ENCODE data around the gene LPIN1. TPM values are rescaled to one million over a fixed set of nuclear protein-coding genes. Genes with fewer than 3 reads are reported as not detected.
"Not testable (repeated sequence)": the region's sequence is repeated elsewhere in the genome, so short reads cannot be mapped to it uniquely, and the experiment has no call there.

LPIN1 gene
- polyA plus RNA-seq, 2 donors = 25.5 to 65.4 TPM

- Histone ChIP-seq H3K36me3 (ENCODE audit: control insufficient read depth in 2 of 2, insufficient read depth in 2 of 2, low read length in 1 of 2) (no peaks in the 10 kb centered on the region), H3K27me3 (ENCODE audit: control insufficient read depth in 1 of 2, insufficient read depth in 2 of 2, low read length in 2 of 2) (no peaks in the 10 kb centered on the region), H3K27ac (ENCODE audit: low read depth in 2 of 2, low read length in 1 of 2) (no peak overlapping the region), H3K4me3 (ENCODE audit: low read depth in 1 of 2, low read length in 2 of 2) (no peak overlapping the region), H3K4me1 (ENCODE audit: control insufficient read depth in 2 of 2, insufficient read depth in 2 of 2, low read length in 1 of 2) (no peaks in the 10 kb centered on the region), H3K9me3 (ENCODE audit: control insufficient read depth in 2 of 2, insufficient read depth in 1 of 2, low read depth in 1 of 2, low read length in 1 of 2) (peaks cover 3 to 4% of the 10 kb centered on the region in 2 donors)
- WGBS, 2 donors = 82 to 87% methylated on average over 17 of the region's 17 CpGs
Observed at GRCh38 chr2:11850082-11850481, 103.7 kb downstream of the LPIN1 start.

DNA sequence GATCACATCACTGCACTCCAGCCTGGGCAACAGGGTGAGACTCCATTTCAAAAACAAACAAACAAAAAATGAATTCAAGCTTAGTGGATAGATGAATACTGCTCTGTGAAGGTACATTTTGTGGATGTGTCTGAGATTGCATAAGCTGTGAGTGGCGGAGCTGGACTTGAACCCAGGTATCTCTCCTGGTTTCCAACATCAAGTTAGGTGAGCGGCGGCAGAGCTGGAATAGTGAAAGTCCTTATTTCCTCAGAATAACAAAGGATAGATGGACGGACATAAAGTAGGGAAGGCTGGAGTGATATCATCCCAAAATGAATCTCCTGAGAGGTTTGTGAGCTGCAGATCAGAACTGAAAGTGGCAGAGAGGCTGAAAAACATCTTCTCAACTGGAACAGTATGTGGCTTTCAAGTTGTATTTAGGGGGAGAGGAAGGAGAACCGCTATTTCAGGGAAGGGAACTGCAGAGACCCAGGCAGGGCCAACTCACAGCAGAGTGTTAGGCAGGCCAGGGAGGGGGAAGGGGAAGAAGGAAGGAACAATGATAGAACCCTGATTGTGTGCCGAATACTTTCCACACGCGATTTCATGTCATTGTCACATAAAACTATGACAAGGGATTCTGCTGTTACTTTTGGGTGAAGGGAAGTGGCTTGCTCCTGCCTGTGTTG, 106.2 kb downstream of the LPIN1 start:
- H3K36me3 ChIP-seq (ENCODE audit: control insufficient read depth in 2 of 2, insufficient read depth in 2 of 2, low read length in 1 of 2) = no peaks in the 10 kb centered on the region
- H3K9me3 ChIP-seq (ENCODE audit: control insufficient read depth in 2 of 2, insufficient read depth in 1 of 2, low read depth in 1 of 2, low read length in 1 of 2) = peaks cover 4 to 5% of the 10 kb centered on the region in 2 donors
- H3K4me1 ChIP-seq (ENCODE audit: control insufficient read depth in 2 of 2, insufficient read depth in 2 of 2, low read length in 1 of 2) = no peaks in the 10 kb centered on the region
- no peak overlapping the region for H3K4me3 ChIP-seq (ENCODE audit: low read depth in 1 of 2, low read length in 2 of 2)
- no peak overlapping the region for H3K27ac ChIP-seq (ENCODE audit: low read depth in 2 of 2, low read length in 1 of 2)
- WGBS, 2 donors = 85 to 86% methylated on average over 8 of the region's 8 CpGs
- no peaks in the 10 kb centered on the region for H3K27me3 ChIP-seq (ENCODE audit: control insufficient read depth in 1 of 2, insufficient read depth in 2 of 2, low read length in 2 of 2)

GRCh38 chr2:11853197-11853588, 106.8 kb downstream of the LPIN1 start:
- Histone ChIP-seq H3K4me1 (ENCODE audit: control insufficient read depth in 2 of 2, insufficient read depth in 2 of 2, low read length in 1 of 2) (no peaks in the 10 kb centered on the region), H3K4me3 (ENCODE audit: low read depth in 1 of 2, low read length in 2 of 2) (no peak overlapping the region), H3K9me3 (ENCODE audit: control insufficient read depth in 2 of 2, insufficient read depth in 1 of 2, low read depth in 1 of 2, low read length in 1 of 2) (peaks cover 4 to 7% of the 10 kb centered on the region in 2 donors), H3K36me3 (ENCODE audit: control insufficient read depth in 2 of 2, insufficient read depth in 2 of 2, low read length in 1 of 2) (no peaks in the 10 kb centered on the region), H3K27me3 (ENCODE audit: control insufficient read depth in 1 of 2, insufficient read depth in 2 of 2, low read length in 2 of 2) (no peaks in the 10 kb centered on the region), H3K27ac (ENCODE audit: low read depth in 2 of 2, low read length in 1 of 2) (no peak overlapping the region)
- 84 to 91% methylated on average over 5 of the region's 5 CpGs for WGBS, 2 donors

- 78 to 79% methylated on average over 10 of the region's 10 CpGs for WGBS, 2 donors
- Histone ChIP-seq H3K4me1 (ENCODE audit: control insufficient read depth in 2 of 2, insufficient read depth in 2 of 2, low read length in 1 of 2) (no peaks in the 10 kb centered on the region), H3K27me3 (ENCODE audit: control insufficient read depth in 1 of 2, insufficient read depth in 2 of 2, low read length in 2 of 2) (no peaks in the 10 kb centered on the region), H3K27ac (ENCODE audit: low read depth in 2 of 2, low read length in 1 of 2) (no peak overlapping the region), H3K4me3 (ENCODE audit: low read depth in 1 of 2, low read length in 2 of 2) (no peak overlapping the region), H3K36me3 (ENCODE audit: control insufficient read depth in 2 of 2, insufficient read depth in 2 of 2, low read length in 1 of 2) (no peaks in the 10 kb centered on the region), H3K9me3 (ENCODE audit: control insufficient read depth in 2 of 2, insufficient read depth in 1 of 2, low read depth in 1 of 2, low read length in 1 of 2) (peaks cover 0 to 5% of the 10 kb centered on the region in 2 donors)
Observed at GRCh38 chr2:11855064-11855760, 108.8 kb downstream of the LPIN1 start.

DNA sequence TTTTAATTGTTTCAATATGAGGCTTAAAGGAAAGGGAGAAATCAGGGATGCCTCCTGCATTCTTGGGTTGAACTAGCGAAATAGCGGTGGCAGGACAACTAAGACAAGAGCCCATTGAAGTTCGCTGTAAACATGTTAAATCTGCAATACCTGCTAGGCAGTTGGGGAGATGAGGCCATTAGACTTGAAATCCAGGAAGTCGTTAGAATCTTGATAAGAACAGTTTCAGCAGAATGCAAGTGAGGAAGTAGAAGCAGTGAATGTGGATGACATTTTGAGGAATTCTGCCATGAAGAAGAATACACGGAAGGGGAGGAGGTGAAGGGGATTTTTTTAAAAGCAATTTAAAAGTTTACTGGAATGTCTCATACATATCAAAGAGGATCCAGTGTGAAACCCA, 109.7 kb downstream of the LPIN1 start:
- no peak overlapping the region for H3K4me3 ChIP-seq (ENCODE audit: low read depth in 1 of 2, low read length in 2 of 2)
- H3K4me1 ChIP-seq (ENCODE audit: control insufficient read depth in 2 of 2, insufficient read depth in 2 of 2, low read length in 1 of 2) = no peaks in the 10 kb centered on the region
- H3K9me3 ChIP-seq (ENCODE audit: control insufficient read depth in 2 of 2, insufficient read depth in 1 of 2, low read depth in 1 of 2, low read length in 1 of 2) = peaks cover 0 to 5% of the 10 kb centered on the region in 2 donors
- H3K27me3 ChIP-seq (ENCODE audit: control insufficient read depth in 1 of 2, insufficient read depth in 2 of 2, low read length in 2 of 2) = no peaks in the 10 kb centered on the region
- H3K27ac ChIP-seq (ENCODE audit: low read depth in 2 of 2, low read length in 1 of 2) = no peak overlapping the region
- H3K36me3 ChIP-seq (ENCODE audit: control insufficient read depth in 2 of 2, insufficient read depth in 2 of 2, low read length in 1 of 2) = no peaks in the 10 kb centered on the region
- 79% methylated on average over 5 of the region's 5 CpGs for WGBS, 2 donors

DNA sequence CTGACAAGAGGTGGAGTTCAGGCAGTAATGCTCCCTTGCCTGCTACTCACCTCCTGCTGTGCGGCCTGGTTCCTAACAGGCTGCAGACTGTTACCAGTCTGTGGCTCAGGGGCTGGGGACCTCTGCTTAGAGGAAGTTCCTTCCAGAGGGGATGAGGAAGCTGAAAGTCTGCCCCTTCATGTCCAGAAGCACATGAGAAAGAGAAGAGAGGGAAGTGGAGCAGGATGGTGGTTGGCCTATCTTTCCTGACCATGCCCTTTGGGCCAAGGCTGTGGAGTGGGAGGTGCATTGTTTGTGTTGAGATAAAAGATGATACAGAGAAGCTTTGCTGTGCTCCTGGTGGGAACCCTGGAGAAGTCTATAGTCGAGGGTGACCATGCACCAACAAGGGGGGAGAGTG, 112.5 kb downstream of the LPIN1 start:
- Histone ChIP-seq H3K27ac (ENCODE audit: low read depth in 2 of 2, low read length in 1 of 2) (no peak overlapping the region), H3K36me3 (ENCODE audit: control insufficient read depth in 2 of 2, insufficient read depth in 2 of 2, low read length in 1 of 2) (no peaks in the 10 kb centered on the region), H3K9me3 (ENCODE audit: control insufficient read depth in 2 of 2, insufficient read depth in 1 of 2, low read depth in 1 of 2, low read length in 1 of 2) (peaks cover 0 to 5% of the 10 kb centered on the region in 2 donors), H3K4me1 (ENCODE audit: control insufficient read depth in 2 of 2, insufficient read depth in 2 of 2, low read length in 1 of 2) (no peaks in the 10 kb centered on the region), H3K27me3 (ENCODE audit: control insufficient read depth in 1 of 2, insufficient read depth in 2 of 2, low read length in 2 of 2) (no peaks in the 10 kb centered on the region), H3K4me3 (ENCODE audit: low read depth in 1 of 2, low read length in 2 of 2) (no peak overlapping the region)
- 88 to 91% methylated on average over 2 of the region's 2 CpGs for WGBS, 2 donors

- H3K27ac ChIP-seq (ENCODE audit: low read depth in 2 of 2, low read length in 1 of 2); H3K4me3 ChIP-seq (ENCODE audit: low read depth in 1 of 2, low read length in 2 of 2); H3K27me3 ChIP-seq (ENCODE audit: control insufficient read depth in 1 of 2, insufficient read depth in 2 of 2, low read length in 2 of 2); H3K4me1 ChIP-seq (ENCODE audit: control insufficient read depth in 2 of 2, insufficient read depth in 2 of 2, low read length in 1 of 2); H3K36me3 ChIP-seq (ENCODE audit: control insufficient read depth in 2 of 2, insufficient read depth in 2 of 2, low read length in 1 of 2); H3K9me3 ChIP-seq (ENCODE audit: control insufficient read depth in 2 of 2, insufficient read depth in 1 of 2, low read depth in 1 of 2, low read length in 1 of 2): not testable (repeated sequence)
- 96 to 98% methylated on average over 3 of the region's 3 CpGs for WGBS, 2 donors
Observed at GRCh38 chr2:11859975-11860374, 113.5 kb downstream of the LPIN1 start.

DNA sequence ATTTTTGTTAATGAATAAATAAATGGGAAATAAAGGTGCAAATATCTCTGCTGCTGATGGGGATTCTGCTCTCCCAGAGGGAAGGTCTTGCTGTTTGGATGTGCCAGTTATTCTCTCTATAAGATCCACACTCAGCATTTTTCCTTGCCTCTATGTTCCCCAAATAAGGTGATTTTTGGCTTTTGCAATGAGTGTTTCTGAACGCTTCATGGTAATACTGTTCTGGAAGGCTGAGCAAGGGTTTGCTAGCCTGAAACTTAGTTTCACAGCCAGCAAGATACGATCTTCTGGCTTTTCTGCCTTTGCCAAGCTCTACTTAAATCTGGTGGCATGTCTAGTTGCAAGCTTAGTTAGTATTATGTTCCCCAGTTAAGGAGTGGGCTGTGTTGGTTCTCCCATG, 114.6 kb downstream of the LPIN1 start:
- 83 to 85% methylated on average over 2 of the region's 2 CpGs for WGBS, 2 donors
- Histone ChIP-seq H3K27ac (ENCODE audit: low read depth in 2 of 2, low read length in 1 of 2) (no peak overlapping the region), H3K4me1 (ENCODE audit: control insufficient read depth in 2 of 2, insufficient read depth in 2 of 2, low read length in 1 of 2) (no peaks in the 10 kb centered on the region), H3K36me3 (ENCODE audit: control insufficient read depth in 2 of 2, insufficient read depth in 2 of 2, low read length in 1 of 2) (no peaks in the 10 kb centered on the region), H3K4me3 (ENCODE audit: low read depth in 1 of 2, low read length in 2 of 2) (no peak overlapping the region), H3K27me3 (ENCODE audit: control insufficient read depth in 1 of 2, insufficient read depth in 2 of 2, low read length in 2 of 2) (no peaks in the 10 kb centered on the region), H3K9me3 (ENCODE audit: control insufficient read depth in 2 of 2, insufficient read depth in 1 of 2, low read depth in 1 of 2, low read length in 1 of 2) (peaks cover 0 to 2% of the 10 kb centered on the region in 2 donors)

GRCh38 chr2:11862049-11862448, 115.6 kb downstream of the LPIN1 start:
- 57 to 63% methylated on average over 3 of the region's 3 CpGs for WGBS, 2 donors
- no peak overlapping the region for H3K27ac ChIP-seq (ENCODE audit: low read depth in 2 of 2, low read length in 1 of 2)
- H3K4me1 ChIP-seq (ENCODE audit: control insufficient read depth in 2 of 2, insufficient read depth in 2 of 2, low read length in 1 of 2) = no peaks in the 10 kb centered on the region
- peaks cover 0 to 2% of the 10 kb centered on the region in 2 donors for H3K9me3 ChIP-seq (ENCODE audit: control insufficient read depth in 2 of 2, insufficient read depth in 1 of 2, low read depth in 1 of 2, low read length in 1 of 2)
- no peaks in the 10 kb centered on the region for H3K36me3 ChIP-seq (ENCODE audit: control insufficient read depth in 2 of 2, insufficient read depth in 2 of 2, low read length in 1 of 2)
- H3K4me3 ChIP-seq (ENCODE audit: low read depth in 1 of 2, low read length in 2 of 2) = no peak overlapping the region
- H3K27me3 ChIP-seq (ENCODE audit: control insufficient read depth in 1 of 2, insufficient read depth in 2 of 2, low read length in 2 of 2) = no peaks in the 10 kb centered on the region

GRCh38 chr2:11863103-11863502, 116.7 kb downstream of the LPIN1 start:
- Histone ChIP-seq H3K36me3 (ENCODE audit: control insufficient read depth in 2 of 2, insufficient read depth in 2 of 2, low read length in 1 of 2) (no peaks in the 10 kb centered on the region), H3K27me3 (ENCODE audit: control insufficient read depth in 1 of 2, insufficient read depth in 2 of 2, low read length in 2 of 2) (no peaks in the 10 kb centered on the region), H3K9me3 (ENCODE audit: control insufficient read depth in 2 of 2, insufficient read depth in 1 of 2, low read depth in 1 of 2, low read length in 1 of 2) (peaks cover 2% of the 10 kb centered on the region in 2 donors), H3K4me1 (ENCODE audit: control insufficient read depth in 2 of 2, insufficient read depth in 2 of 2, low read length in 1 of 2) (peaks cover 0 to 3% of the 10 kb centered on the region in 2 donors), H3K4me3 (ENCODE audit: low read depth in 1 of 2, low read length in 2 of 2) (no peak overlapping the region), H3K27ac (ENCODE audit: low read depth in 2 of 2, low read length in 1 of 2) (no peak overlapping the region)
- whole genome bisulfite sequencing, 2 donors = 77 to 83% methylated on average over 7 of the region's 7 CpGs

All from esophagus (tissue), 2 donors.